Testis (tissue), 3 donors: ENCODE measurements around the gene IGSF9B. TPM values are rescaled to one million over a fixed set of nuclear protein-coding genes. Genes with fewer than 3 reads are reported as not detected.

Experiments used
- DNase-seq: peaks from one replicate; pipeline ENCODE4 v3.0.0-alpha.2; 2019
- H3K27ac ChIP-seq, 2 donors: fragments of 200-600 bp; sonication (generic); one replicate each; pipeline ENCODE4 v1.5.1; 2019
- H3K27me3 ChIP-seq: fragments of 200-600 bp; sonication (generic); one replicate; pipeline ENCODE4 v1.5.1; 2019
- H3K36me3 ChIP-seq: fragments of 200-600 bp; sonication (generic); one replicate; pipeline ENCODE4 v1.5.1; 2017; ENCODE audit warnings: low read depth; ENCODE audit errors: missing control alignments
- H3K4me1 ChIP-seq: fragments of 200-600 bp; sonication (generic); one replicate; pipeline ENCODE4 v1.5.1; 2019
- H3K4me3 ChIP-seq, 2 donors: fragments of 200-600 bp; sonication (generic); one replicate each; pipeline ENCODE4 v1.5.1; 2017 to 2019
- H3K9me3 ChIP-seq: fragments of 200-600 bp; sonication (generic); one replicate; pipeline ENCODE4 v1.5.1; 2017
- POLR2A ChIP-seq: fragments of 450-650 bp; IDR thresholded peaks from one replicate; pipeline ENCODE4 v1.6.1; 2017; ENCODE audit warnings: antibody characterized with exemption, mild to moderate bottlenecking, moderate library complexity
- WGBS, 2 donors: methylation state at CpG; one replicate each; pipeline ENCODE4 v1.1.5; 2018; 5-methylcytosine and 5-hydroxymethylcytosine counted together
- intact Hi-C: fragments of 100-400 bp; cut with DNase I; formaldehyde crosslinking; loops from one replicate; pipeline ENCODE4 v1.15.1; 2023; ENCODE audit warnings: low total_unique reads
- polyA plus RNA-seq: library from polyadenylated mRNA; stranded (reverse); fragments of 350-450 nt; fragmentation: Illumina TruSeq; extraction: RNeasy Lipid Tissue Mini Kit (QIAGEN cat#74804); gene quantifications from one replicate; pipeline ENCODE4 v1.2.3, GENCODE V29; 2014; ENCODE audit warnings: low read depth, low replicate concordance; ENCODE audit not compliant: insufficient read depth
- total RNA-seq, 2 donors: library from RNA; depleted of rRNA; stranded (reverse); fragments of >200 nt; gene quantifications; one replicate each; pipeline ENCODE4 v1.2.3, GENCODE V29; 2016
- TF ChIP-seq, protein P1 (sequence below), 3 experiments: fragments of 450-650 bp in 2 of 3; fragments of 200-600 bp in 1 of 3; sonication (generic) in 1 of 3; IDR thresholded peaks; one replicate each; pipeline ENCODE4 v1.5.1; 2016 to 2019; ENCODE audit warnings: antibody characterized with exemption in 3 of 3, mild to moderate bottlenecking in 2 of 3, moderate library complexity in 1 of 3

IGSF9B gene
- total and polyA plus RNA-seq, 3 donors from 2014 or later = 16.8 to 119 (median 71.9) TPM

DNA sequence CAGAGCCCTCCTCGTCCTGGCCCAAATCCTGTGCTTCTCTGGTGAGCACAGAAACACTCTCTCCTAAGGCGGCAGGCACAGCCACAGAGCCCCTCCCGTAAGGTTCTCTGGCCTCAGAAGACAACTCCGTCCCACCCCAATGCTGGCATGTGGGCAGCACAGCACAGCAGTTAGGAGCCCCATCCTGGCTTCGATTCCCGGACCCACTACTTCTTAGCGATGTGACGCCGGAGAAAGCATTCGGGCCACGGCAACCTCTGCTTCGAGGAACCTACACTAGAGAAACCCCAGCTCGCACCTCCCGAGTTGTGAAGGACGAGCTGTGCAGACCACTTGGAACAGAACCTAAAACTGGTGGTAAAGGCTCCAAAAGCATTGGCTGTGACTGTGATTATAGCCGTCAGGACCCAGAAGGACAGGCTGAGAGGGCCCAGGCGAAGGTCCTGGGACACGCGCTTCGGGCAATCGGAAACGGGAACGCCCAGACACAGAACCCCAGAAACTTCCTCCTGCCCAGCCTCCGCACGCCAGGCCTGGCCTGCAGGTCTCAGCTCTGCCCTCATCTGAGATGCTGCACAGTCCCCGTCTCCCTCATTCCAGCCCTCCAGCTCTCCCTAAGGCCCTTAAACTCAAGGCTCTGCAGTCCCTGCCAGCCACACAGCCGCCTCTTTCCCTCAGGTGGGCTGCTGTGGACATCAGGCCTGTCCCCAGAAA lies 26.6 kb downstream of the IGSF9B start:
- TF ChIP-seq POLR2A = no peak
- H3K36me3 ChIP-seq = peaks cover 3% of the 10 kb centered on the region
- H3K27ac ChIP-seq = no peak overlapping the region
- 87 to 89% methylated on average over 16 to 27 of the region's 27 CpGs for WGBS, 2 donors
- DNase-seq = no peak
- peaks cover 2% of the 10 kb centered on the region for H3K4me1 ChIP-seq
- no peaks in the 10 kb centered on the region for H3K27me3 ChIP-seq
- no peak overlapping the region for H3K4me3 ChIP-seq
- intact Hi-C loops = loop anchor here (10.0 kb wide), 1 partner anchor 215 kb away; no protein-coding TSS in a partner anchor
- no peaks in the 10 kb centered on the region for H3K9me3 ChIP-seq

DNA sequence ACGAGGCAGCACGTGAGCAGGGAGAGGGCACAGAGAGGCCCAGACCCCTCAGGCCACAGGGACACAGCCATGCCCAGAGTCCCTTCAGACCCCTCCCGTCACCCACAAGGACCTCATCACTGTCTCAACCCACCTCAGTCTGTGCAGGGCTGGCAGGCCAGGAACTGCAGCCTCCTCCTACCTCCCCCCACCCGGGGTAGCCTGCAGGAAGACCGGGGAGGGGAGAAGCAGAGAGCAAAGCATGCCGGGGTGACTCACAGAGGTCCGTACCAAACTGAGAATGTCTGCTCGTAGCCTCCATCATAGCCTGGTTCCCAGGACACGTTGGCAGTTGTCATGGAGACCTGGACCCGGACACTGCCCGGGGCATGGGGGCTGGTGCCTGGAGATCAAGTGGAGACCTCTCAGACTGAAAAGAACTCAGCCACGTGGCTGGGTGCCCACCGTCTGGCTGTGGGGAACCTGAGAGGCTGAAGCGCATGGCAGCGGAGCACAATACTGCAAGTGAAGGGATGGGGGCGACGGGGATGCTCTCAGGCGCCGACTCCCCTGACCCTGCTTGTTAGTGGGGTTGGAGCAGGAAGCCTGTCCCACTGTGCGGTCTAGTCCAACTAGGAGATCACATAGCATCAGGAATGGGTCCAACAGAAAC lies 27.2 kb downstream of the IGSF9B start:
- no peak for TF ChIP-seq POLR2A
- TF ChIP-seq, protein P1, sequence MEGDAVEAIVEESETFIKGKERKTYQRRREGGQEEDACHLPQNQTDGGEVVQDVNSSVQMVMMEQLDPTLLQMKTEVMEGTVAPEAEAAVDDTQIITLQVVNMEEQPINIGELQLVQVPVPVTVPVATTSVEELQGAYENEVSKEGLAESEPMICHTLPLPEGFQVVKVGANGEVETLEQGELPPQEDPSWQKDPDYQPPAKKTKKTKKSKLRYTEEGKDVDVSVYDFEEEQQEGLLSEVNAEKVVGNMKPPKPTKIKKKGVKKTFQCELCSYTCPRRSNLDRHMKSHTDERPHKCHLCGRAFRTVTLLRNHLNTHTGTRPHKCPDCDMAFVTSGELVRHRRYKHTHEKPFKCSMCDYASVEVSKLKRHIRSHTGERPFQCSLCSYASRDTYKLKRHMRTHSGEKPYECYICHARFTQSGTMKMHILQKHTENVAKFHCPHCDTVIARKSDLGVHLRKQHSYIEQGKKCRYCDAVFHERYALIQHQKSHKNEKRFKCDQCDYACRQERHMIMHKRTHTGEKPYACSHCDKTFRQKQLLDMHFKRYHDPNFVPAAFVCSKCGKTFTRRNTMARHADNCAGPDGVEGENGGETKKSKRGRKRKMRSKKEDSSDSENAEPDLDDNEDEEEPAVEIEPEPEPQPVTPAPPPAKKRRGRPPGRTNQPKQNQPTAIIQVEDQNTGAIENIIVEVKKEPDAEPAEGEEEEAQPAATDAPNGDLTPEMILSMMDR (IDR thresholded peaks at IDR 0.05) = no peak
- H3K27ac ChIP-seq = no peak overlapping the region
- DNase-seq = no peak
- intact Hi-C loops = loop anchor here (10.0 kb wide), 1 partner anchor 215 kb away; no protein-coding TSS in a partner anchor
- peaks cover 2% of the 10 kb centered on the region for H3K4me1 ChIP-seq
- peaks cover 3% of the 10 kb centered on the region for H3K36me3 ChIP-seq
- no peak overlapping the region for H3K4me3 ChIP-seq
- no peaks in the 10 kb centered on the region for H3K9me3 ChIP-seq
- H3K27me3 ChIP-seq = no peaks in the 10 kb centered on the region
- 88 to 90% methylated on average over 18 to 20 of the region's 20 CpGs for WGBS, 2 donors

DNA sequence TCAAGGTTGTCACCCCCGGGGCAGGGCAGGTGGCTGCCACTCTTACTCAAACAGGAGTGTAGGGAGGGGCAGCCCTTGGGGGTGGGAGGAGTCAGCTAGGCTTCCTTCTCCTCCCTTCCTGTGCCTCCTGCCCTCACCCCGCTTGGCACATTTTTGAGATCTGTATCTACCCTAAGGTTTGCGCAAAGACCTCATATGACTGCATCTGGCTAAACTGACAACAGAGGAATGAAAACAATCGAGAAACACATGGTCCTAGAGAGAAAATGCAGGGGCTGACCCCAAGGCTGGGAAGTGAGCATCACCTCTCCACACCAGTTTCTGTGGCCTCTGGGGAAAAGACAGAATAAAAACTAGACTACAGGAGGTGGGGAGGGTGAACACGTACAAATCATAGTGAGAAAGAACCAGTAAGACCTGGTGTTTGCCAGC lies 28.1 kb downstream of the IGSF9B start:
- TF ChIP-seq, protein P1 (IDR thresholded peaks at IDR 0.05) = no peak
- TF ChIP-seq POLR2A = no peak
- Histone ChIP-seq H3K27me3 (no peaks in the 10 kb centered on the region), H3K27ac (no peak overlapping the region), H3K36me3 (peaks cover 3% of the 10 kb centered on the region), H3K4me3 (no peak overlapping the region), H3K4me1 (peaks cover 2% of the 10 kb centered on the region), H3K9me3 (no peaks in the 10 kb centered on the region)
- intact Hi-C loops = no loop called here
- DNase-seq = no peak
- WGBS, 2 donors = 55 to 65% methylated on average over 4 to 5 of the region's 5 CpGs

DNA sequence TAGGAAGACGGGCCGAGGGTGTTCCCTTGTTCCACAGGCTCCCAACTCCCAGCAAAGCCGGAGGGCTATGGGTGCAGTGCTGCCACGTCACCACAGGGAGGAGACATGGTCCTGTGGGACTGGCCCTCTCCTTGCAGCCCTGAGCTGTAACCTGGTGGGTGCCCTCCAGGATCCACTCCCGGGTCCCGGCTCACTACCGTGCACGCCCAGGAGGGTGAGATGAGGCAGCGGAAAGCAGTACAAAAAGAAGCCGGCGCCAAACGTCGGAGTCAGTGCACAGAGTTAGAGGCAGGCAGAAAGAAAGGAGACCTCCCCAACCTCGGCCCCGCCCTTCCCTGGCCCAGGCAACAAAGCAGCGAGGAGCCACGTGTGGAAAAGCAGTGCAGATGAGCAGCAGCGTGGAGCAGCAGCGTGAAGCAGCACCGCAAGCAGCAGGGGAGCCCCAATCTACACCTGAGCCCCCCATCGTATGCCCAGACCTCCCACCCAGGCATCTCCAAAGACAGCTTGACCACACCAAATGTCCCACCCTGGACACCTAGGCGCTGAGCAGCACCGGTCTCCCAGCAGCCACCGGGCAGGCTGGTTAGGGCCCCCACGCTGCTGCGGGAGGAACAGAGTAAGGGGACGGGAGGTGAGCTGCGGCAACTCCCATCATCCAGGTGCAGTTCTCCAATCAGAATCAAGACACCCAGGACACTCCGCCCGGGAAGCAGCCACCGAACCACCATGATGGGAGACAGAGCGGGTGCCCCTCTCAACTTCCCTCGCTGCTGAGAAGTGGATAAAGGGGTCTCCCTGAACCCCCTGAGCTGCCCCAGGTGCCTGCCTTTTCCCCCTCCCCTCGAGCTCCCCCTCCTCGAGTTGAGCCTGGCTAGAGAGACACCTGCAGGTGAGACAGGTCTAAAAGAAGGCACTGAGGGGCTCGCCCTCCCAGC lies 28.8 kb downstream of the IGSF9B start:
- intact Hi-C loops = no loop called here
- no peaks in the 10 kb centered on the region for H3K9me3 ChIP-seq
- peaks cover 2% of the 10 kb centered on the region for H3K4me1 ChIP-seq
- H3K27ac ChIP-seq = no peak overlapping the region
- TF ChIP-seq, protein P1 (IDR thresholded peaks at IDR 0.05) = peak; percentile 64 to 83 (median 72)
- no peak for TF ChIP-seq POLR2A
- no peak overlapping the region for H3K4me3 ChIP-seq
- no peaks in the 10 kb centered on the region for H3K27me3 ChIP-seq
- DNase-seq = peak; percentile 80
- WGBS, 2 donors = 41 to 54% methylated on average over 17 to 36 of the region's 36 CpGs
- H3K36me3 ChIP-seq = peaks cover 3% of the 10 kb centered on the region
